ENCODE measurements around the gene SKI. TPM values are rescaled to one million over a fixed set of nuclear protein-coding genes. Genes with fewer than 3 reads are reported as not detected.
"Not testable (repeated sequence)": the region's sequence is repeated elsewhere in the genome, so short reads cannot be mapped to it uniquely, and the experiment has no call there.

SKI gene
- total RNA-seq, 2 experiments from 2014 or later, result 28.3 to 28.9 TPM

DNA sequence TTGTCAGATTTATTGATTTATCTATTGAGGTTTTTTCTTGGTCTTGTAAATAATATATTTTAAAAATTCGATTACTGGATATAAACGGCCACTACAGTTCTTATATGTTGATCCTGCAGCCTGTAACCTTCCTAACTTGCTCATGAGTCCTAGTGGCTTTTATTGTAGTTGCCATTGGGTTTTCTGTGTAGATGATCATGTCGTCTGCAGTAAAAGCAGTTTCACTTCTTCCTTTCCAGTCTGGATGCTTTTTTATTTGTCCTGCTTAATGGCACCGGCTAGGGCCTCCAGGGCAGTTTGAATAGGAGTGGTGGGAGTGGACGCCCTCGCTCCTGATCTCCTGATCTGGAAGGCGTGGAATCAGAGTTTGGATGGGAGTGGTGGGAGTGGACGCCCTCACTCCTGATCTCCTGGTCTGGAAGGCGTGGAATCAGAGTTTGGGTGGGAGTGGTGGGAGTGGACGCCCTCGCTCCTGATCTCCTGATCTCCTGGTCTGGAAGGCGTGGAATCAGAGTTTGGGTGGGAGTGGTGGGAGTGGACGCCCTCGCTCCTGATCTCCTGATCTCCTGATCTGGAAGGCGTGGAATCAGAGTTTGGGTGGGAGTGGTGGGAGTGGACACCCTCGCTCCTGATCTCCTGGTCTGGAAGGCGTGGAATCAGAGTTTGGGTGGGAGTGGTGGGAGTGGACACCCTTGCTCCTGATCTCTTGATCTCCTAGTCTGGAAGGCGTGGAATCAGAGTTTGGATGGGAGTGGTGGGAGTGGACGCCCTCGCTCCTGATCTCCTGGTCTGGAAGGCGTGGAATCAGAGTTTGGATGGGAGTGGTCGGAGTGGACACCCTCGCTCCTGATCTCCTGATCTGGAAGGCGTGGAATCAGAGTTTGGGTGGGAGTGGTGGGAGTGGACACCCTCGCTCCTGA lies 33.6 kb downstream of the SKI start:
- H3K36me3 Mint-ChIP-seq; H3K27me3 Mint-ChIP-seq; intact Hi-C loops (cut with micrococcal nuclease); H3K9me3 Mint-ChIP-seq; POLR2A ChIA-PET; H3K4me3 Mint-ChIP-seq; DNase-seq: not testable (repeated sequence)
- peaks cover 71% of the 10 kb centered on the region for H3K4me1 Mint-ChIP-seq (ENCODE audit: low read depth)
- peak overlapping the region; percentile 65 for H3K27ac Mint-ChIP-seq
- CTCF ChIA-PET, result interaction anchor here (1.2 kb wide), 1 partner anchor 120 kb away, joined by 5 read pairs; no protein-coding TSS in a partner anchor

DNA sequence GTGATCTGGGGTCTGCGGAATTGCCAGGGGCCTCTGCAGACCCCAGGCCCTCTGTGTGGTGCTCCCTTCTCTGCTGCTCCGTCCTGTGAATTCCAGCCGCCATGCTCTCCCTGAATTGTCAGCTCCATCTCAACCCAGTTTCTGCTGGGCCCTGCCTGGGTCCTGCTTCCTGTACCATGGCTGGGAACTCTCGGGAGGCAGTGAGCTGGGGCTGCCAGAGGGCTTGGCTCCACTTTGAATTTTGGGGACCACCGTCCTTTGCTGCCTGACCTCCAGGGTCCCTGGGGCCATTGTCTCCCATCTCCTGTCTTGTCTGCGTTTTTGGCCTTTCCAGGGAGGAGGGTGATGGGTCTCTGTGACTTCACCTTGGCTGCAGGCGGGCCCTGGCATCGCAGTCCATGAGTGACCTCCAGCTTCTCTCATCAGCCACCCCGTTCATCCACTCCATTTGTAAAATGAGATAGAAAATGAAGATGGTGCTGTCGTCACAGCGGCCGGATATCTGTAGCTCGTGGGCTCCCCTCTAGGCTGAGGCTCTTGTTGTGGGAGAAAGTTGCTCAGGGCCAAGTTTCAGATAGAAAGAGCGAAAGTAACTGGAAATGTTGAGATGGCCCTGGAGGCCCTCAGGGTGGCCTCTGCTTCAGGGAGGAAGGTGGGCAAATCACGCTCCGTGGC lies 38.3 kb downstream of the SKI start:
- H3K27me3 Mint-ChIP-seq, result no peaks in the 10 kb centered on the region
- H3K9me3 Mint-ChIP-seq, result no peaks in the 10 kb centered on the region
- no peaks in the 10 kb centered on the region for H3K36me3 Mint-ChIP-seq
- CTCF ChIA-PET, result no interaction called here
- H3K4me3 Mint-ChIP-seq, result no peak overlapping the region
- peak overlapping the region; percentile 29 for H3K27ac Mint-ChIP-seq
- no peak for DNase-seq
- POLR2A ChIA-PET, result no interaction called here
- peaks cover 48% of the 10 kb centered on the region for H3K4me1 Mint-ChIP-seq (ENCODE audit: low read depth)
- intact Hi-C loops (cut with micrococcal nuclease), result no loop called here

DNA sequence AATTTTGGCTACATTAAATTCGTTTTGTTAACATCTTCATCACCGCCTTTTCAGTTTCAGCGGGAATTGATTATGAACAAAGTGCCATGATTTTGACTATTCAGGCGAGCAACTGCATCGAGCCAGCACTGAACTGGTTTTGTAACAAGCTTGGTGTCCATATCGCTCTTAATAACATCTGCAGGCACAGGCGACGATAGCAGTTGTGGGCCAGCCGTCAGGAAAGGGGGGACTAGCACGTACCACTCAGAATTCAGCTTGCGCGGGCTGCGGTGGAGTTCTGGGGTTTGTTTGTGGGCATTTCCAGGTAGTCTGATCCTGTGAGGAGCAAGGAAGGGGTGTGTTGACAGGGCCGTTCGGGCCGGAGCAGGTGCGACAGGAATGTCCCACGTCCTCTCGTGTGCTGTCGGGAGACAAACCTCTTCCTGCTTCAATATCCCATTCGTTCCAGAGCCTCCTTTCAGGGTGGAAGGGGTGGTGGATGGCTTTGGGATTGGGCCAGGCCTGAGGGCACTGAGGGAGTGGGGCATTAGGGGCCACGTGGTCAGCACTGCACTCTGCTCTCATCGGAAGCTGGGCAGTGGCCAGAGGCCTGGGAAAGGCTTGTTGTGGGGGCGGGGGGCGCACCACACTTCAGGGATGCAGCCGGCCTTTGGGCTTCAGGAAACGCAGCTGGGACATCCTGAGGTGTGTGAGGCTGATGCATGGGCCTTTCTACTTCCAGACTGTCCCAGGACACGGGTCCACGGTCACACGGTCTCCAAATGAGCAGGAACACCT lies 39.1 kb downstream of the SKI start:
- no peaks in the 10 kb centered on the region for H3K27me3 Mint-ChIP-seq
- H3K9me3 Mint-ChIP-seq, result no peaks in the 10 kb centered on the region
- no peak for DNase-seq
- no peaks in the 10 kb centered on the region for H3K36me3 Mint-ChIP-seq
- H3K27ac Mint-ChIP-seq, result no peak overlapping the region
- ChIA-PET CTCF (no interaction called here), POLR2A (no interaction called here)
- peaks cover 46% of the 10 kb centered on the region for H3K4me1 Mint-ChIP-seq (ENCODE audit: low read depth)
- intact Hi-C loops (cut with micrococcal nuclease), result no loop called here
- no peak overlapping the region for H3K4me3 Mint-ChIP-seq

DNA sequence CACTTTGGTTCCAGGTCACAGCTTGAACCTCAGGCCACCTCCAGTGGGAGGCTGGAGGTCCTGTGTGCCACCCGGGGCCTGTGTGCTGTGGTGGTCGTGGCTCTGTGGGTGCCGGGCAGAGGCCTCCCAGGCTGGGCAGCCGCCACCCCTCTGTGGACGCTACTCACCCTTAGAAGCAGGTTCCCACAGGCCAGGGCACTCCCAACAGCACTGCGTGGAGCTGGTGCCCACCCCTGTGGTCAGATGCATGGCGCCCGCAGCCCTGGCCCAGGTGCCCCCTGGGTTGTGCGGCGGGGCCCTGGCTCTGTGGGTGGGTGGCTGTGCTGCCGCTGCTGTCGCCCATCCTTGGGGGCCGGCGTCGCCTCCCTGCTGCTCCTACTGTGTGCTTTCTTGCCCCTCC lies 39.7 kb downstream of the SKI start:
- H3K27ac Mint-ChIP-seq, result no peak overlapping the region
- no peaks in the 10 kb centered on the region for H3K36me3 Mint-ChIP-seq
- intact Hi-C loops (cut with micrococcal nuclease), result no loop called here
- H3K4me3 Mint-ChIP-seq, result no peak overlapping the region
- no peaks in the 10 kb centered on the region for H3K27me3 Mint-ChIP-seq
- no peak for DNase-seq
- no peaks in the 10 kb centered on the region for H3K9me3 Mint-ChIP-seq
- H3K4me1 Mint-ChIP-seq (ENCODE audit: low read depth), result peaks cover 44% of the 10 kb centered on the region
- ChIA-PET POLR2A (no interaction called here), CTCF (no interaction called here)

DNA sequence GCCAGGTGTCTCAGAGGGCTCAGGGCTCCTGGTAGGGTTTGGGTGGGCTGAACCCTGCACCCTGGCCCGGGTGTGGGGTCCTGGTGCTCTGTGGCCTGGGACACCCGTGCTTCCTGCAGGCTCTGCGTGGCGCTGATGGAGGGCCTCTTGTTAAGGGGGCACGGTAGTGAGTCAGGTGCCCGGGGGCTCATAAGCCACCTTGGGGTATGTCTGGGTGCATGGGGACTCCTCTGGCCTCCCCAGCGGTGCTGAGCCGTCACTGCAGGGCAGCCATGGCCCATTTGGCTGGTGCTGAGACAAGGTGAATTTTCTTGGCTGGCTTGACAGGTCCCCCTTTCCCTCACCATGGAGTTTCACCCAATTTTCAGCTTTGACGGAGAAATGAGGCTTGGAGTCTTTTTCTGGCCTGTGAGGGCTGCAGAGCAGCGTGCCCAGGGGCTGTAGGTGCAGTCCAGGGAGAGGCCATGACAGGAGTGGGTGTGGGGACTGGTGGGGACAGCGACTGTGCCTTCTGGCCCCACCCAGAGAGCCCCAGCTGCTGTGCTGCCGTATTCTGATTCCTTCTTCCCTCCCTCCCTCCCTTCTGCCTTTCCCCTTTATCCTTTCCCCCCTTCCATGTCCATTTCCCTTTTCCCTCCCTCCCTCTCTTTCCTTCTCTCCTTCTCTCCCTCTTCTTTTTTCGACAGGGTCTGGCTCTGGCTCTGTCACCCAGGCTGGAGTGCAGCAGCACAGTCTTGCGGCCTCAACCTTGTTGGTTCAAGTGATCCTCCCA lies 40.4 kb downstream of the SKI start:
- H3K27me3 Mint-ChIP-seq, result no peaks in the 10 kb centered on the region
- H3K27ac Mint-ChIP-seq, result peak overlapping the region; percentile 62
- ChIA-PET CTCF (no interaction called here), POLR2A (no interaction called here)
- no peak overlapping the region for H3K4me3 Mint-ChIP-seq
- no peaks in the 10 kb centered on the region for H3K9me3 Mint-ChIP-seq
- peaks cover 2% of the 10 kb centered on the region for H3K36me3 Mint-ChIP-seq
- H3K4me1 Mint-ChIP-seq (ENCODE audit: low read depth), result peaks cover 46% of the 10 kb centered on the region
- intact Hi-C loops (cut with micrococcal nuclease), result no loop called here
- DNase-seq, result no peak

DNA sequence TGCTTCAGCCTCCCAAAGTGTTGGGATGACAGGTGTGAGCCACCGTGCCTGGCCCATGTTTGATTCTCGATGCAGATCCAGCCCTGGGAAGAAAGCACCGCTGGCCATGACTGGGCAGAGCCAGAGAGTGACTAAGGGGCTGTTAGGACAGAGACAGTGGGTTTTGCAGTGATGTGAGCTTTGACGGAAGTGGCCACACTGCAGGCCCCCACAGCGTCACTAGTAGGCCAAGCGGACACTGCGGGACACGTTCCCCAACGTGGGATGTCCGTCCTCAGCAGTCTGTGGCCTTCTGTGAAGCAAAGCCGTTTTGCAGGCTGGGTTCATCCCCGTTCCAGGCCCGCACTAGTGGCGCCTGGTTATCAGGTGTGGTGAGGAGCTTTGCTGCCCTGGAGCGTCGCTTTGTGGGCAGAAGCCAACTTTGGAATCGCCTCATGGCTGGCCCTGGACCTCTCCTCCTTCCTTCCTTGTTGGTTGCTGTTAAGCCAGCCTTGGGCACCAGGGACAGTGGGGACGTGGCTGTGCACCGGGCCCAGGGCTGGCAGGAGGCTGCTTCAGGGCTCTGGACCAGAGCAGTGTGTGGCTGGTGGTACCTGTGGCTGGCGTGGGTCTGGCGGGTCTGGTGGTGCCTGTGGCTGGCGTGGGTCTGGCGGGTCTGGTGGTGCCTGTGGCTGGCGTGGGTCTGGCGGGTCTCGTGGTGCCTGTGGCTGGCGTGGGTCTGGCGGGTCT lies 41.2 kb downstream of the SKI start:
- intact Hi-C loops (cut with micrococcal nuclease), result no loop called here
- CTCF ChIA-PET, result no interaction called here

DNA sequence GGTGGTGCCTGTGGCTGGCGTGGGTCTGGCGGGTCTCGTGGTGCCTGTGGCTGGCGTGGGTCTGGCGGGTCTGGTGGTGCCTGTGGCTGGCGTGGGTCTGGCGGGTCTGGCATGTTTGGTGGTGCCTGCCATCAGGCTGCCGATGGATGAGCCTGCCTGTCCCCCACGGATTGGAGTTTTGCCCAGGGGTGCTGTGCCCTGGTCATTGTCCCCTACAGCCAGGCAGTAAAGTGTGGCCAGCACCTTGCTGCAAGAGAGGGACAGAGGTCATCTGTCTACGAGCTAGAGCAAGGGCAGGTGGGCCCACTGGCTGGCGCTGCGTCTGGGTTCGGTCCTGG lies 41.8 kb downstream of the SKI start:
- Mint-ChIP-seq H3K9me3 (no peaks in the 10 kb centered on the region), H3K27ac (no peak overlapping the region), H3K36me3 (peaks cover 2% of the 10 kb centered on the region), H3K4me1 (ENCODE audit: low read depth) (peaks cover 52% of the 10 kb centered on the region), H3K4me3 (no peak overlapping the region), H3K27me3 (no peaks in the 10 kb centered on the region)
- intact Hi-C loops (cut with micrococcal nuclease), result no loop called here
- DNase-seq, result no peak
- ChIA-PET CTCF (no interaction called here), POLR2A (no interaction called here)

More for the DNA sequence above, 41.2 kb downstream of the SKI start:
- no peak for DNase-seq
- Mint-ChIP-seq H3K4me3 (no peak overlapping the region), H3K27ac (peak overlapping the region; percentile 62), H3K27me3 (no peaks in the 10 kb centered on the region), H3K36me3 (peaks cover 2% of the 10 kb centered on the region), H3K4me1 (ENCODE audit: low read depth) (peaks cover 52% of the 10 kb centered on the region), H3K9me3 (no peaks in the 10 kb centered on the region)
- POLR2A ChIA-PET, result no interaction called here

DNA sequence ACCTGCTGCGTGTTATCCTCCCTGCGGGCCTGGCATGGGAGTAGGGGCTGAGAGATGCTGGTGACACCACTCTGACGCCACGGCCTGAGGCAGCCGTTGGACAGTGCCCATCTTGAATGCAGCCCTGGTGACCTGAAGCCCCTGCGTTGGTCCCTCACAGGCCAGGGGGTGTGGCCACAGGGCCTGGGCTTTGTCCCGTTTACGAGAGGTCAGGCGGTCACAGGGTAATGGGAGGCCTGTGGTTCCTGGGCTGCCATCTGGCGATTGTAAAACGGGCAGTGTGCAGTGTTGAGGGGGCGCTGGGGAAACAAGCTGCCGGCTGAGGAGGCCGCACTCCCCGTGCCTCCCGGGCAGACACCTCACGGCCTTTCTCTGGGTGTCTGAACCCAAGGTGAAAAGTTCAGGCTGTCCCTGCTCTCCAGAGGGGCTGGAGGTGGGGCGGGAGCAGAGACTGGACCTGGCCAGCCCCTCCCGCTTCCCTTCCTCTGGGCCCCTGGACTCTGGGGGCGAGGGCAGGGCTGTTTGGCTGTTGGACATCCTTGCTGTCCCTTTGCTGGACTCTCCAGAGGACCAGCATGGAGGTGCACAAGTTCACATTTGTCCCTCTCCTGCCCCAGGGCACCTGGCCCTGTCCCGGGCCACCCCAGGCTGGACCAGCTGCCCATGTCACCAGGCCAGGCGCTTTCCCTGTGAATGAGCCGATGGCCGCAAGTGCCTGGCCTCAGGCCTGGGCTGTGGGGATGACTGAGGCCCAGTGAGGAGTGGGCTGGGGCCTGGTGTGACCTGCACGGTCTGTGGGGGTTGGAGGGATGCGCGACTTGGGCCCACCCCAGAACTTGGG lies 42.4 kb downstream of the SKI start:
- intact Hi-C loops (cut with micrococcal nuclease), result no loop called here
- ChIA-PET CTCF (no interaction called here), POLR2A (no interaction called here)
- peaks cover 2% of the 10 kb centered on the region for H3K36me3 Mint-ChIP-seq
- no peak overlapping the region for H3K4me3 Mint-ChIP-seq
- H3K9me3 Mint-ChIP-seq, result no peaks in the 10 kb centered on the region
- DNase-seq, result no peak
- H3K27ac Mint-ChIP-seq, result no peak overlapping the region
- no peaks in the 10 kb centered on the region for H3K27me3 Mint-ChIP-seq
- H3K4me1 Mint-ChIP-seq (ENCODE audit: low read depth), result peaks cover 52% of the 10 kb centered on the region

DNA sequence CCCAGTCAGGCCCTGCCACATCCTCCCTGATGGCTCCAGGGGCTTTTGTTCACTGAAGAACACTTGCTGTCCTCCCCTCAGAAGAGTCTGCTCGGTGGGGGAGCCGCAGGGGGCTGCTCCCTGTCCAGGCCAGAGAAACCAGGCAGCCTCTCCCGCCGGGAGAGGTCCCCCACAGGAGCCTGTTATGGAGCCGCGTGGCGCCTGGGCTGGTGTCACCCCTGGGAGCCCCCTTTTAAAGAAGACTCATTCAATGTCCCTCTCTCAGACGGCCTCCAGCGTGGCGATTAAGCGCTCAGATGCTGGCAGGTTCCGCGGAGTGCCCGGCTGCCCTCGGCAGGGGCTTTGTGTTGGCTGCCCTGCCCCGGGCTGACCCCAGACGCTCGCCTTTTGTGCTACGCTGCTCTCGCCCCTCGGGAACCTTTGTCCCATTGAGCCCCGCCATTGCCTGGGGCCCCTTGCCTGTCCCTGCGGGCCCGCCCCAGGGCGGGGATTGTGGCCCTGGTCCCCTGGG lies 43.1 kb downstream of the SKI start:
- intact Hi-C loops (cut with micrococcal nuclease), result no loop called here
- no peak for DNase-seq
- Mint-ChIP-seq H3K9me3 (no peaks in the 10 kb centered on the region), H3K27ac (no peak overlapping the region), H3K36me3 (peaks cover 2% of the 10 kb centered on the region), H3K27me3 (no peaks in the 10 kb centered on the region), H3K4me3 (no peak overlapping the region), H3K4me1 (ENCODE audit: low read depth) (peaks cover 52% of the 10 kb centered on the region)
- ChIA-PET POLR2A (no interaction called here), CTCF (no interaction called here)

DNA sequence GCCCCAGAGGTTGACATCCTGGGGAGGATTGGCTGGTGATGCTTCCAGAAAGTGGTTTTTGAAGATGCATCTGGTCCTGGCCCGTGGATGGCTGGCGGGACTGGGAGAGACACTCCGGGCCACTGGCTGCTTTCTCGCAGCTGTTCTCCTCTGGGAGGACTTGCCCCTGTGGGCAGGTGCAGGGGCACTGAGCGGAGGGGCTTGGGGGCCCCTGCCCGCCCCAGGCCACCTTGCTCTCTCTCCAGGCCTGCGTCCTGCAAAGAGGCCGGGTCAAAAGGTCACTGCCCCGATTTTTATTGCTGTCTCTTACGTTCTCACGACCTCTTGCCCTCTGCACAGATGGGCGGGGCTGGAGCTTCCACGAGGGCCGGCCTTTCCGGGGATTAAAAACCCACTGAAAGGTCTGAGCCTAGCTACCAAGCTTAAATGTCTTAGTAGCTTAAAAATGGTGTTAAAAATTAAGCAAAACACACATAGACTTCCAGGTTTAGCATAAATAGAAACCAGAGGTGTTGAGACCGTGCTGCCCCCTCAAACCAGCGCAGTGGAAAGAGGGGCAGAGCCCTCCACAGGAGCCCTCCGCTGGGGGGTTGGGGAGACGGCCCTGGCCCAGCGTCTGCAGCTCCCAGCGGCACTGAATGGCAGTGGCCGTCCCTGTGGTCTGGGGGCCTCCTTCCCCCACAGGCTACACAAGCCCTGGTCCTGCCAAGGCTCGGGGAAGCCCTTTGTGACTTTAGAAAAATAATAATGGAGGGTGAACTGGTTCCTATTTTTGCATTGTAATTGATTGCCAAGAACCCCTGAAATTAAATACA lies 43.9 kb downstream of the SKI start:
- H3K36me3 Mint-ChIP-seq, result peaks cover 6% of the 10 kb centered on the region
- H3K4me3 Mint-ChIP-seq, result no peak overlapping the region
- no peaks in the 10 kb centered on the region for H3K9me3 Mint-ChIP-seq
- no peak for DNase-seq
- ChIA-PET POLR2A (no interaction called here), CTCF (interaction anchor here (1.2 kb wide), 1 partner anchor 44 kb away, joined by 3 read pairs; no protein-coding TSS in a partner anchor)
- H3K27me3 Mint-ChIP-seq, result no peaks in the 10 kb centered on the region
- peaks cover 52% of the 10 kb centered on the region for H3K4me1 Mint-ChIP-seq (ENCODE audit: low read depth)
- H3K27ac Mint-ChIP-seq, result no peak overlapping the region
- intact Hi-C loops (cut with micrococcal nuclease), result no loop called here
